Measurements from ENCODE around the gene PIK3CA. TPM values are rescaled to one million over a fixed set of nuclear protein-coding genes. Genes with fewer than 3 reads are reported as not detected.
A peak's percentile ranks its signal among the peaks of the same experiment; 100 is the strongest.
"Not testable (repeated sequence)": the region's sequence is repeated elsewhere in the genome, so short reads cannot be mapped to it uniquely, and the experiment has no call there.

The PIK3CA gene
- total RNA-seq, 4 donors from 2014 or later: 7.3 to 12.4 (median 10.9) TPM

DNA sequence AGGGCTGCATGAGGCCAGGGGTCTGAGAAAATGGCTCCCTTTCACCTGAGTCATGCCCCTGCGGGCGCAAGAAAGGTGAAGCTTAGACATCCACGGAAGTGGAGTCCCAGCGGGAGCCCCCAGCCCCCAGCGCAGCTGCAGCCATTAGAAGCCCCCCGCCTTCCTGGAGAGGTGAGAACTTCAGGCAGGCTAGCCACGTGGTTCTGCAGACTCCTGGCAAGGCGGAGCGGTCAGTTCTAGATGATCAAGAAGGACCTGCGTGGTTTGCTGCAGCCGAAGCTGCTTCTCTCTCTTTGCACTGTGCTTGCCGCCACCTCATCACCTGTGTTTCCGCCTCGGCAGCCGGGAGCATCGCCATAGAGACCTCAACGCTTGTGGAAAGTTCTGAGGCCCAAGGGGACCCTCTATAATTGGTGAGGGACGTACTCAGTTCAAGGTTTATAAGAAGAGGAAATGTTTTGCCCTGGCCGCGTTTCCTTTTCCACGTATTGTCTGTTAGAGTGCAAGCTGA, 118.6 kb downstream of the PIK3CA start:
- Histone ChIP-seq H3K4me3 (peak overlapping the region in 1 of 4 donors; percentile 1), H3K36me3 (no peaks in the 10 kb centered on the region), H3K4me1 (peaks cover 0 to 2% (median 0%) of the 10 kb centered on the region in 4 donors), H3K27ac (peak overlapping the region in 1 of 4 donors; percentile 22), H3K9me3 (no peaks in the 10 kb centered on the region), H3K27me3 (no peaks in the 10 kb centered on the region)
- TF ChIP-seq, protein P1, sequence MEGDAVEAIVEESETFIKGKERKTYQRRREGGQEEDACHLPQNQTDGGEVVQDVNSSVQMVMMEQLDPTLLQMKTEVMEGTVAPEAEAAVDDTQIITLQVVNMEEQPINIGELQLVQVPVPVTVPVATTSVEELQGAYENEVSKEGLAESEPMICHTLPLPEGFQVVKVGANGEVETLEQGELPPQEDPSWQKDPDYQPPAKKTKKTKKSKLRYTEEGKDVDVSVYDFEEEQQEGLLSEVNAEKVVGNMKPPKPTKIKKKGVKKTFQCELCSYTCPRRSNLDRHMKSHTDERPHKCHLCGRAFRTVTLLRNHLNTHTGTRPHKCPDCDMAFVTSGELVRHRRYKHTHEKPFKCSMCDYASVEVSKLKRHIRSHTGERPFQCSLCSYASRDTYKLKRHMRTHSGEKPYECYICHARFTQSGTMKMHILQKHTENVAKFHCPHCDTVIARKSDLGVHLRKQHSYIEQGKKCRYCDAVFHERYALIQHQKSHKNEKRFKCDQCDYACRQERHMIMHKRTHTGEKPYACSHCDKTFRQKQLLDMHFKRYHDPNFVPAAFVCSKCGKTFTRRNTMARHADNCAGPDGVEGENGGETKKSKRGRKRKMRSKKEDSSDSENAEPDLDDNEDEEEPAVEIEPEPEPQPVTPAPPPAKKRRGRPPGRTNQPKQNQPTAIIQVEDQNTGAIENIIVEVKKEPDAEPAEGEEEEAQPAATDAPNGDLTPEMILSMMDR (IDR thresholded peaks at IDR 0.05): no peak
- no peak for TF ChIP-seq POLR2A (IDR thresholded peaks at IDR 0.05)
- peak in 2 of 3 donors; percentile 47 to 49 for DNase-seq

DNA sequence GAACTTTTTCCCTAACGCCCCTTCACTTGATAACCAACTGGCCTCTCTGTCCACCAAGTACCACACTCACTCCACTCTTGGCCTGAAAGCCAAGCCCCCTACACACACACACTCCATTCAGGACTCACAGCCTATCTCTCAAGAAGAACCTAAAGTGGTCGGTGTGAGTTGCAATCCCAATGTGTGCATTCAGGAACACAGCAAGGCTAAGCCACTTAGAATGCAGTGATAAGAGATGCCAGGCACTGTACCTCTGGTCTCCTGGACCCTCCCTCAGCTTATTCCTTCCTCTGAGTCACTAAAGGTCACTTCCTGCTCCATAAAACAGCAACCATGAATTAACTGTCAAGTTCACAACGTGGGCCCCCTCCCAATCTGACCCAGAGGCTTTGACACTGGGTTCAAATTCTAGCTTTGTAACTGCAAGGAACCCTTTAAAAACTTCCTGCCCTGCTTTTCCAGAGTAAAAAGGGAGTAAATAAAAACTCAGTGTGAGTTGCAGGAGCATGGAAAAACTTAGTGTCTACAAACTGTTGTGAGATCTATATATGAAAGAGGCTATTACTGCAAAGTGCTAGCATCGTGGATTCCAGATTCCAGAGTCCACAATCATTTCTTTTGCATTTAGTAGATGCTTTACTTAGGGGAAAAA, 120.4 kb downstream of the PIK3CA start:
- TF ChIP-seq POLR2A (IDR thresholded peaks at IDR 0.05): no peak
- TF ChIP-seq, protein P1 (IDR thresholded peaks at IDR 0.05): no peak
- DNase-seq: no peak
- no peaks in the 10 kb centered on the region for H3K36me3 ChIP-seq
- H3K27me3 ChIP-seq: no peaks in the 10 kb centered on the region
- no peaks in the 10 kb centered on the region for H3K9me3 ChIP-seq
- no peak overlapping the region for H3K27ac ChIP-seq
- no peak overlapping the region for H3K4me3 ChIP-seq
- no peaks in the 10 kb centered on the region for H3K4me1 ChIP-seq

DNA sequence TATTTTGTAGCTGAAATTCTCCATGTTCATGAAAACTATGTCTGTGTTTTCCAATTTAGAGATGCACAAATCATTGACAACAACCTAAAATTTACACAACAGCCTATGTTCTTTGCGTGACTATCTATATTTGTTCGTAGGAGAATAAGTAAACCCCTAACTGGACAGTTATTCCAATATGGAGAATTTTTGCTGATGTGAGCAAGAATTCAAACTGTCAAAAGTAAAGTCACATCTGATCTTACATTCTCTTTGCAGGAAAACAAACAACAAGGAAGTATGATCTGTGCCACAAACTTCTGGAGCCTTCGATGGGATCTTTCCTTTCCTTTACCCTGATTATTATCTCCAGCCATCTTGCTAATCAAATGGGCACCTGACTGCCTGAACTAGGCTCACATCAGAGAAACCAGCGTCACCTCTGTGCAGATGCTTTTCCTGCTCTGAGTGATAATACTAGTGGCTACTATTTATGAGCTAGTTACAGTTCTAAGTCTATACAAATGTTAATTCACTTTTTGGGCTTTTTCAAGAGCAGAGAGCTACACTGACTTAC, 121.1 kb downstream of the PIK3CA start:
- Histone ChIP-seq H3K36me3 (no peaks in the 10 kb centered on the region), H3K27ac (no peak overlapping the region)
- no peak for DNase-seq

DNA sequence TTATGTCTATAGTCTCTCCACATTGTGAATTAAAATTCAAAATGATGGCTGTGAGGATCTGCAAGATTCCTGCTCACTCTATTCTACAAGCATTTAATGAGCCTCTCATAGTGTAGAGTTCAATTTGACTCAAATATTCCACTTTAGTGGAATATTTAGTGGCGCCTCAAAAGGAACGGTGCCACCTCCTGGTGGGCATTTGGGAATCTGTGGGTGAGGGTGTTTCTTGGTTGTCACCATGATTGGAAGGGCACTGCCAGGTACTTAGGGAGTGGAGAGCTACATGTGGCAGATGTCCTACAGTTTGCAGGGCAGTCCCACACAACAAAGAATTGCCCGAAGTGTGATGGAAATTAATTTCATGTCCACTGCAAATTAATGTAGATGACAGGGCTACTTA, 124.2 kb downstream of the PIK3CA start:
- Histone ChIP-seq H3K4me3 (no peak overlapping the region), H3K9me3 (no peaks in the 10 kb centered on the region), H3K27me3 (no peaks in the 10 kb centered on the region), H3K36me3 (no peaks in the 10 kb centered on the region), H3K4me1 (no peaks in the 10 kb centered on the region), H3K27ac (no peak overlapping the region)
- no peak for DNase-seq
- TF ChIP-seq, protein P1 (IDR thresholded peaks at IDR 0.05): no peak
- no peak for TF ChIP-seq POLR2A (IDR thresholded peaks at IDR 0.05)

More for the DNA sequence above, 121.1 kb downstream of the PIK3CA start:
- Histone ChIP-seq H3K4me1 (no peaks in the 10 kb centered on the region), H3K9me3 (no peaks in the 10 kb centered on the region), H3K27me3 (no peaks in the 10 kb centered on the region), H3K4me3 (no peak overlapping the region)
- no peak for TF ChIP-seq POLR2A (IDR thresholded peaks at IDR 0.05)
- TF ChIP-seq, protein P1 (IDR thresholded peaks at IDR 0.05): no peak

DNA sequence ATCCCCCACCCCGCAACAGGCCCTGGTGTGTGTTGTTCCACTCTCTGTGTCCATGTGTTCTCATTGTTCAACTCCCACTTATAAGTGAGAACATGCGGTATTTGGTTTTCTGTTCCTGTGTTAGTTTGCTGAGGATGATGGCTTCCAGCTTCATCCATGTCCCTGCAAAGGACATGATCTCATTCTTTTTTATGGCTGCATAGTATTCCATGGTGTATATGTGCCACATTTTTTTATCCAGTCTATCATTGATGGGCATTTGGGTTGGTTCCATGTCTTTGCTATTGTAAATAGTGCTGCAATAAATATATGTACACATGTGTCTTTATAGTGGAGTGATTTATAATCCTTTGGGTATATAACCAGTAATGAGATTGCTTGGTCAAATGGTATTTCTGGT, 126.3 kb downstream of the PIK3CA start:
- not testable (repeated sequence) for H3K4me3 ChIP-seq, H3K4me1 ChIP-seq, H3K27ac ChIP-seq, DNase-seq, H3K9me3 ChIP-seq, H3K36me3 ChIP-seq, H3K27me3 ChIP-seq

DNA sequence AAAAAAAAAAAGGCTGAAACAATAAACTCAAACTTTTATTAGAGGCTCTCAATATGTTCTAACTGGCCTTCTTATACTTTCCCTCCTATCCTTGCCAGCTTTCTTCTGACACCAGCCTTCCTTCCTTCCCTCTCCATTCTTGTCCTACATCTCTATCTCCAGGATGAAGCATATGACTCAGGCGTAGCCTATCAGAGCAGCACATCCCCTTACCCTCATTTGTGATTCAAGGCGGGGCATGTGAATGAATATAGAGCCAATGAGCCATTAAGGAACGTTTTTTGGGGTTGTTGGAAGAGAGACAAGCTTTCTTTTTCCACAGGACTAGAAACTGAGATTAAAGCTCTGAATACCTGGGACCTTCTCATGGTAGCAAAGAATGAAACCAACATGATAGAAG, 127.8 kb downstream of the PIK3CA start:
- H3K4me3 ChIP-seq: no peak overlapping the region
- TF ChIP-seq, protein P1 (IDR thresholded peaks at IDR 0.05): no peak
- no peak for TF ChIP-seq POLR2A (IDR thresholded peaks at IDR 0.05)
- no peak overlapping the region for H3K27ac ChIP-seq
- H3K4me1 ChIP-seq: no peaks in the 10 kb centered on the region
- no peak for DNase-seq
- H3K9me3 ChIP-seq: no peaks in the 10 kb centered on the region
- no peaks in the 10 kb centered on the region for H3K36me3 ChIP-seq
- H3K27me3 ChIP-seq: no peaks in the 10 kb centered on the region
